IMR-90 (cell line): ENCODE measurements around the gene STK17A. TPM values are rescaled to one million over a fixed set of nuclear protein-coding genes. Genes with fewer than 3 reads are reported as not detected.

ENCODE experiments used
- ATAC-seq: fragments of 200-7000 bp; cut with Tn5 transposase; 2 replicates; pipeline ENCODE4 v1.9.1; 2020; ENCODE audit warnings: low read depth, mild to moderate bottlenecking, moderate library complexity
- BruUV-seq: library from RNA; stranded (reverse); fragments of 400-500 nt; replicated peaks from 2 replicates; lab custom pipeline; 2021; lab: Mats Ljungman, UMichigan
- CTCF ChIA-PET: fragments of 300-600 bp; formaldehyde crosslinking; extraction: SDS; loops from one replicate; lab custom pipeline; 2021; ENCODE audit warnings: antibody characterized with exemption; lab: Yijun Ruan, JAX
- POLR2A ChIA-PET: fragments of 300-600 bp; sonication (Branson Sonifier 250); formaldehyde crosslinking; loops from one replicate; lab custom pipeline; 2022; ENCODE audit warnings: antibody characterized with exemption; ENCODE audit not compliant: unreplicated experiment; lab: Charles Lee
- DNase-seq: peaks from one replicate; pipeline ENCODE4 v3.0.0; 2013
- H2AFZ ChIP-seq: replicated peaks from 2 replicates; pipeline ENCODE3; 2013; ENCODE audit warnings: low read length, mild to moderate bottlenecking; ENCODE audit not compliant: poor library complexity
- H2AK5ac ChIP-seq: 2 replicates; pipeline ENCODE4 v1.6.1; 2013; ENCODE audit warnings: low read depth, low read length, inconsistent platforms
- H2AK9ac ChIP-seq: replicated peaks from 2 replicates; pipeline ENCODE3; 2013; ENCODE audit warnings: mild to moderate bottlenecking, low read depth, low read length, moderate library complexity; ENCODE audit not compliant: poor library complexity
- H2BK120ac ChIP-seq: 2 replicates; pipeline ENCODE4 v1.6.1; 2013; ENCODE audit warnings: low read depth, low read length, inconsistent platforms
- H2BK15ac ChIP-seq: 3 replicates; pipeline ENCODE4 v1.6.1; 2013; ENCODE audit warnings: low read depth, low read length, inconsistent platforms
- H2BK20ac ChIP-seq: 2 replicates; pipeline ENCODE4 v1.6.1; 2013; ENCODE audit warnings: low read depth, mild to moderate bottlenecking, inconsistent platforms, low read length, moderate library complexity
- H2BK5ac ChIP-seq: 2 replicates; pipeline ENCODE4 v1.6.1; 2013; ENCODE audit warnings: mild to moderate bottlenecking, low read depth, low read length, inconsistent platforms; ENCODE audit not compliant: poor library complexity, severe bottlenecking
- H3K14ac ChIP-seq: replicated peaks from 2 replicates; pipeline ENCODE4 v1.6.1; 2013; ENCODE audit warnings: low read depth, low read length, inconsistent platforms
- H3K18ac ChIP-seq: 2 replicates; pipeline ENCODE4 v1.6.1; 2013; ENCODE audit warnings: low read depth, low read length, control low read depth
- H3K23ac ChIP-seq: 2 replicates; pipeline ENCODE4 v1.6.1; 2013; ENCODE audit warnings: low read depth, low read length, inconsistent platforms
- H3K27ac ChIP-seq: 2 replicates; pipeline ENCODE4 v1.5.1; 2013; ENCODE audit warnings: mild to moderate bottlenecking, control low read depth, low read length; ENCODE audit not compliant: insufficient read depth
- H3K27me3 ChIP-seq: 2 replicates; pipeline ENCODE4 v1.6.1; 2013; ENCODE audit warnings: low read length; ENCODE audit not compliant: control insufficient read depth, insufficient read depth
- H3K36me3 ChIP-seq: 2 replicates; pipeline ENCODE4 v1.6.1; 2013; ENCODE audit warnings: low read length, mixed read lengths; ENCODE audit not compliant: control insufficient read depth, insufficient read depth
- H3K4ac ChIP-seq: 2 replicates; pipeline ENCODE4 v1.6.1; 2013; ENCODE audit warnings: low read depth, low read length, inconsistent platforms
- H3K4me1 ChIP-seq: 2 replicates; pipeline ENCODE4 v1.6.1; 2013; ENCODE audit warnings: low read length, mixed read lengths; ENCODE audit not compliant: control insufficient read depth, insufficient read depth
- H3K4me2 ChIP-seq: 2 replicates; pipeline ENCODE4 v1.6.1; 2013; ENCODE audit warnings: low read depth, mild to moderate bottlenecking, control low read depth, low read length, moderate library complexity
- H3K4me3 ChIP-seq: 2 replicates; pipeline ENCODE4 v1.5.1; 2013; ENCODE audit warnings: low read depth, mild to moderate bottlenecking, control low read depth, low read length, moderate library complexity; ENCODE audit not compliant: insufficient read depth
- H3K56ac ChIP-seq: 2 replicates; pipeline ENCODE4 v1.6.1; 2013; ENCODE audit warnings: low read length, inconsistent platforms; ENCODE audit not compliant: insufficient read depth; ENCODE audit errors: extremely low read depth
- H3K79me1 ChIP-seq, 2 experiments: 2 replicates each; pipeline ENCODE4 v1.6.1; 2013; ENCODE audit warnings: low read length in 2 of 2, inconsistent platforms in 1 of 2, low read depth in 1 of 2
- H3K9ac ChIP-seq: 2 replicates; pipeline ENCODE4 v1.6.1; 2013; ENCODE audit warnings: low read depth, low read length, control low read depth
- H3K9me1 ChIP-seq: 2 replicates; pipeline ENCODE4 v1.6.1; 2013; ENCODE audit warnings: low read length, inconsistent platforms; ENCODE audit not compliant: insufficient read depth
- H3K9me3 ChIP-seq: 2 replicates; pipeline ENCODE4 v1.6.1; 2013; ENCODE audit warnings: low read length; ENCODE audit not compliant: control insufficient read depth, insufficient read depth
- H4K20me1 ChIP-seq: 2 replicates; pipeline ENCODE4 v1.6.1; 2013; ENCODE audit warnings: low read length, inconsistent platforms; ENCODE audit not compliant: insufficient read depth
- H4K5ac ChIP-seq: 2 replicates; pipeline ENCODE4 v1.6.1; 2013; ENCODE audit warnings: mild to moderate bottlenecking, low read depth, low read length, control low read depth
- H4K8ac ChIP-seq, 2 experiments: 2 replicates each; pipeline ENCODE4 v1.6.1; 2013; ENCODE audit warnings: low read depth in 2 of 2, low read length in 2 of 2, control low read depth in 1 of 2, inconsistent platforms in 1 of 2
- H4K91ac ChIP-seq: 2 replicates; pipeline ENCODE4 v1.6.1; 2013; ENCODE audit warnings: low read depth, low read length, inconsistent platforms; ENCODE audit not compliant: insufficient read depth
- NFE2L2 ChIP-seq: fragments of 150-350 bp; IDR thresholded peaks from 2 replicates; pipeline ENCODE4 v1.6.1; 2016; ENCODE audit warnings: low read depth, mild to moderate bottlenecking, low read length
- RCOR1 ChIP-seq: IDR thresholded peaks from 2 replicates; pipeline ENCODE4 v1.6.1; 2012; ENCODE audit warnings: mild to moderate bottlenecking, low read length, improper control_type of control experiment; ENCODE audit not compliant: insufficient replicate concordance
- SMC3 ChIP-seq: fragments of 150-350 bp; IDR thresholded peaks from 2 replicates; pipeline ENCODE4 v1.6.1; 2016; ENCODE audit warnings: low read depth, mild to moderate bottlenecking, antibody characterized with exemption, low read length, moderate library complexity
- dilution Hi-C: fragments of 300-500 bp; cut with HindIII; formaldehyde crosslinking; loops from one replicate; pipeline ENCODE4 v1.14.3; 2018; ENCODE audit warnings: low sequenced_read_pairs; ENCODE audit not compliant: unreplicated experiment
- in situ Hi-C: fragments of 300-500 bp; cut with MboI; formaldehyde crosslinking; loops from 3 replicates; pipeline ENCODE4 v1.14.3; 2019; ENCODE audit warnings: low sequenced_read_pairs, inconsistent platforms, mixed read lengths
- intact Hi-C: fragments of 100-400 bp; cut with micrococcal nuclease; formaldehyde crosslinking; loops from 2 replicates; pipeline ENCODE4 v1.10.0; 2022
- polyA plus RNA-seq, 3 experiments: library from polyadenylated mRNA; depleted of rRNA; stranded (reverse); fragments of >200 nt; gene quantifications; 2 replicates each; pipeline ENCODE4 v1.2.3, GENCODE V29; 2012; ENCODE audit warnings: low replicate concordance in 1 of 3
- total RNA-seq: library from RNA; depleted of rRNA; stranded (reverse); fragments of >200 nt; gene quantifications from 2 replicates; pipeline ENCODE4 v1.2.3, GENCODE V29; 2012
- TF ChIP-seq, protein P1 (sequence below): conservative IDR thresholded peaks from 2 replicates; pipeline ENCODE4 v1.5.1; 2012; ENCODE audit warnings: mild to moderate bottlenecking, low read depth, low read length, improper control_type of control experiment
- TF ChIP-seq, protein P2 (sequence below): fragments of 150-350 bp; IDR thresholded peaks from 2 replicates; pipeline ENCODE4 v1.6.1; 2016; ENCODE audit warnings: low read depth, mild to moderate bottlenecking, low read length, moderate library complexity, borderline replicate concordance

STK17A gene
- total and polyA plus RNA-seq, 2 of the 4 experiments (the other 2 are of a cell fraction), result 40.5 to 50.5 TPM

DNA sequence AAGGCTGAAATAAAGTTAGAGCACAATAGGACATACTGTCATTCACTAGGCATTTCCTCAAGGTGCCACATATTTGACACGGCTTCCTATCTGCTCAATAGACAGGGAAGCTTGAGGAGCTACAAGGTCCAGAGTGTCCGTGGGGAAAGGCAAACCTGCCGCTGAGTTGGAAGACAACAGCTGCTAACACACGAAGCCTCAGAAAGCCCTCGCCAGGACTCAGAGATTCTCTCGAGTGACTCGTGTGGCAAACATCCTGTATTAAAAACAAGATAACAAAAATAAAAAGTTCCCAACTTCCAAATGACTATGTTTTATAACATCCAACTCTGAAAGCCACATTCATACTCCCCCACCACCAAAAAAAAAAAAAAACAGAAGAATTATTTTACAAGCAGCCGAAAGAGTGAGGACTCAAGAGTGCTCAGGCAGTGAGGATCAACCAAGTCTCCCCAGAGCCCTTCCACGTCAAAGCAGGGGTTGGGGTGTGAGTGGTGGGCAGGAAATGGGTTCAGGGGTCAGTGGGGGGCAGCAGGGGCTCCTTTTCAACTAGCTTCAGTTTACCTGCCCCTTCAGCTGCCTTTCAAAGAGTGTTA is 67.6 kb downstream of the STK17A start (continued):
- TF ChIP-seq RCOR1, result no peak

DNA sequence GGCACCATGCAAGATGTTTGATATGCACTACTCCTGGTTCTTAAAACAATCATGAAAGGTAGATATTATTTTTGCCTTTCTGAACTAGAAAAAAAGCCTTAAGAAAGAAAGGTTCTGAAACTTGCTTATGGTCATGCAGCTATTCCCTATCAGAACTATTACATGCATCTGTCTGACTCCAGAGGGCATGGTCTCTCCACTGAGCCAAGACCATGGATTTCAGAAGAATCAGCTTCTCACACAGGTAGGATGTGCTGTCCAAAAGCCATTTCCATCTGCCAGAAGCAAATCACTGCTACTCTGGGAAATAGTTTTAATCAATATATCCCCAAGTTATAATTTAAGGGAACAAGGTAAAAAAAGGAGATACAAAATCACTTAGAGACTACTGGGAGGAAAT is 69.5 kb downstream of the STK17A start:
- Histone ChIP-seq H3K27ac (peak overlapping the region; percentile 98), H4K5ac (peak overlapping the region; percentile 74), H3K27me3 (no peaks in the 10 kb centered on the region), H2AFZ (no peak overlapping the region), H3K9ac (no peak overlapping the region), H3K23ac (peak overlapping the region; percentile 77), H3K4me1 (peaks cover 28% of the 10 kb centered on the region), H4K8ac (peak overlapping the region; percentile 96 to 97; a peak in 3 of 4 replicates), H4K20me1 (no peaks in the 10 kb centered on the region), H2BK120ac (peak overlapping the region; percentile 98), H3K9me3 (no peaks in the 10 kb centered on the region), H3K18ac (peak overlapping the region; percentile 74), H3K4me2 (no peak overlapping the region), H2BK15ac (peak overlapping the region; percentile 97; the same call in 2 of the 3 replicates), H2AK5ac (peak overlapping the region; percentile 99), H3K4ac (peak overlapping the region; percentile 98), H4K91ac (peak overlapping the region; percentile 99), H2BK20ac (peak overlapping the region; percentile 96), H3K56ac (no peak overlapping the region), H2AK9ac (no peak overlapping the region), H3K14ac (peak overlapping the region; percentile 98), H2BK5ac (peak overlapping the region; percentile 96), H3K79me1 (peaks cover 33 to 63% of the 10 kb centered on the region in 2 experiments), H3K36me3 (peaks cover 2% of the 10 kb centered on the region; the same call in 1 of the 2 replicates), H3K9me1 (peaks cover 22% of the 10 kb centered on the region), H3K4me3 (no peak overlapping the region)
- dilution Hi-C loops (no loop called here), intact Hi-C loops (no loop called here), in situ Hi-C loops (no loop called here)
- POLR2A ChIA-PET, result no interaction called here
- no peak for TF ChIP-seq NFE2L2
- peak; percentile 11; the same call in 1 of the 2 replicates for TF ChIP-seq SMC3
- TF ChIP-seq, protein P1, sequence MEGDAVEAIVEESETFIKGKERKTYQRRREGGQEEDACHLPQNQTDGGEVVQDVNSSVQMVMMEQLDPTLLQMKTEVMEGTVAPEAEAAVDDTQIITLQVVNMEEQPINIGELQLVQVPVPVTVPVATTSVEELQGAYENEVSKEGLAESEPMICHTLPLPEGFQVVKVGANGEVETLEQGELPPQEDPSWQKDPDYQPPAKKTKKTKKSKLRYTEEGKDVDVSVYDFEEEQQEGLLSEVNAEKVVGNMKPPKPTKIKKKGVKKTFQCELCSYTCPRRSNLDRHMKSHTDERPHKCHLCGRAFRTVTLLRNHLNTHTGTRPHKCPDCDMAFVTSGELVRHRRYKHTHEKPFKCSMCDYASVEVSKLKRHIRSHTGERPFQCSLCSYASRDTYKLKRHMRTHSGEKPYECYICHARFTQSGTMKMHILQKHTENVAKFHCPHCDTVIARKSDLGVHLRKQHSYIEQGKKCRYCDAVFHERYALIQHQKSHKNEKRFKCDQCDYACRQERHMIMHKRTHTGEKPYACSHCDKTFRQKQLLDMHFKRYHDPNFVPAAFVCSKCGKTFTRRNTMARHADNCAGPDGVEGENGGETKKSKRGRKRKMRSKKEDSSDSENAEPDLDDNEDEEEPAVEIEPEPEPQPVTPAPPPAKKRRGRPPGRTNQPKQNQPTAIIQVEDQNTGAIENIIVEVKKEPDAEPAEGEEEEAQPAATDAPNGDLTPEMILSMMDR, result peak; percentile 27; the same call in 1 of the 2 replicates
- TF ChIP-seq, protein P2, sequence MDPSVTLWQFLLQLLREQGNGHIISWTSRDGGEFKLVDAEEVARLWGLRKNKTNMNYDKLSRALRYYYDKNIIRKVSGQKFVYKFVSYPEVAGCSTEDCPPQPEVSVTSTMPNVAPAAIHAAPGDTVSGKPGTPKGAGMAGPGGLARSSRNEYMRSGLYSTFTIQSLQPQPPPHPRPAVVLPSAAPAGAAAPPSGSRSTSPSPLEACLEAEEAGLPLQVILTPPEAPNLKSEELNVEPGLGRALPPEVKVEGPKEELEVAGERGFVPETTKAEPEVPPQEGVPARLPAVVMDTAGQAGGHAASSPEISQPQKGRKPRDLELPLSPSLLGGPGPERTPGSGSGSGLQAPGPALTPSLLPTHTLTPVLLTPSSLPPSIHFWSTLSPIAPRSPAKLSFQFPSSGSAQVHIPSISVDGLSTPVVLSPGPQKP, result no peak
- ATAC-seq (no peak), DNase-seq (peak; percentile 40)
- CTCF ChIA-PET, result interaction anchor here (0.6 to 1.7 kb wide), 3 partner anchors 48 to 776 kb away, joined by 4 to 5 read pairs (median 4); partner anchors contain the start of gene STK17A
- BruUV-seq, result no TSS peak
